GM23338 (cell line): ENCODE measurements around the gene PRM1.

Source experiments
- CTCF ChIP-seq, 2 experiments: fragments of 200-600 bp in 1 of 2; sonication (generic) in 1 of 2; conservative IDR thresholded peaks; 2 replicates each; pipeline versions ENCODE4 v1.5.1 to v1.6.1; 2016 to 2017; ENCODE audit warnings: antibody characterized with exemption in 2 of 2, low read depth in 2 of 2, mild to moderate bottlenecking in 2 of 2, moderate library complexity in 1 of 2
- ETS1 ChIP-seq: IDR thresholded peaks from 2 replicates; pipeline ENCODE4 v1.6.1; 2016; ENCODE audit warnings: antibody characterized with exemption
- EZH2 ChIP-seq: fragments of 200-600 bp; sonication (generic); IDR thresholded peaks from one replicate; pipeline ENCODE4 v1.8.0; 2017; ENCODE audit warnings: antibody characterized with exemption, mild to moderate bottlenecking, low read depth; ENCODE audit not compliant: unreplicated experiment
- NANOG ChIP-seq: IDR thresholded peaks from 2 replicates; pipeline ENCODE4 v1.6.1; 2016; ENCODE audit warnings: antibody characterized with exemption, borderline replicate concordance
- POLR2AphosphoS5 ChIP-seq: IDR thresholded peaks from 2 replicates; pipeline ENCODE4 v1.6.1; 2016; ENCODE audit warnings: antibody characterized with exemption, low read depth
- REST ChIP-seq: IDR thresholded peaks from one replicate; pipeline ENCODE4 v1.6.1; 2018; ENCODE audit warnings: antibody characterized with exemption; ENCODE audit not compliant: unreplicated experiment

GRCh38 chr16:11326084-11326736 is 45.1 kb upstream of the PRM1 start:
- TF ChIP-seq CTCF (conservative IDR thresholded peaks at IDR 0.05; ENCODE audit: low read depth in 2 of 2) (no peak), POLR2AphosphoS5 (no peak), EZH2 (no peak), NANOG (no peak), REST (no peak), ETS1 (no peak)
